ENCODE measurements around the gene LANCL3.

LANCL3 gene

DNA sequence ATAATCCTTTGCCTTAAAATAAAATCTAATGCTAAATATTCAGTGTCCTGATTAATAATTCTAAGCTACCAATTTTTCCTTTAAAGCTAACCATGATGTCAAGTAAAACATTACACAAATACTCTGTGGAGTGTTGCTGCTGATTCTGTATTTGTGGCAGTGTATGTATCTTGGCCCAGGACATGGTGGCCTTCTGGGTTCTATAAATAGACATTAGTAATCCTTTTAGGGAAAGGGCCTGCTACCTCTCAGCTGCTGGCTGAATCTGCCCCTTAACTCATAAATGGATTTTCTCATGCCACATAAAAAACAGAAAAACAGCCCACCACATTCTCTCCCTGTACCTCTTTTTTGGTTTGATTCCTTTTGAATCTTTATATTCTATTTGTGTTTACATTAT is 113.0 kb downstream of the LANCL3 start:
- DNase-seq (ENCODE audit: low read depth), result no peak

- DNase-seq (ENCODE audit: low read depth), result no peak
Measured at GRCh38 chrX:37684973-37685372, 113.5 kb downstream of the LANCL3 start.

DNA sequence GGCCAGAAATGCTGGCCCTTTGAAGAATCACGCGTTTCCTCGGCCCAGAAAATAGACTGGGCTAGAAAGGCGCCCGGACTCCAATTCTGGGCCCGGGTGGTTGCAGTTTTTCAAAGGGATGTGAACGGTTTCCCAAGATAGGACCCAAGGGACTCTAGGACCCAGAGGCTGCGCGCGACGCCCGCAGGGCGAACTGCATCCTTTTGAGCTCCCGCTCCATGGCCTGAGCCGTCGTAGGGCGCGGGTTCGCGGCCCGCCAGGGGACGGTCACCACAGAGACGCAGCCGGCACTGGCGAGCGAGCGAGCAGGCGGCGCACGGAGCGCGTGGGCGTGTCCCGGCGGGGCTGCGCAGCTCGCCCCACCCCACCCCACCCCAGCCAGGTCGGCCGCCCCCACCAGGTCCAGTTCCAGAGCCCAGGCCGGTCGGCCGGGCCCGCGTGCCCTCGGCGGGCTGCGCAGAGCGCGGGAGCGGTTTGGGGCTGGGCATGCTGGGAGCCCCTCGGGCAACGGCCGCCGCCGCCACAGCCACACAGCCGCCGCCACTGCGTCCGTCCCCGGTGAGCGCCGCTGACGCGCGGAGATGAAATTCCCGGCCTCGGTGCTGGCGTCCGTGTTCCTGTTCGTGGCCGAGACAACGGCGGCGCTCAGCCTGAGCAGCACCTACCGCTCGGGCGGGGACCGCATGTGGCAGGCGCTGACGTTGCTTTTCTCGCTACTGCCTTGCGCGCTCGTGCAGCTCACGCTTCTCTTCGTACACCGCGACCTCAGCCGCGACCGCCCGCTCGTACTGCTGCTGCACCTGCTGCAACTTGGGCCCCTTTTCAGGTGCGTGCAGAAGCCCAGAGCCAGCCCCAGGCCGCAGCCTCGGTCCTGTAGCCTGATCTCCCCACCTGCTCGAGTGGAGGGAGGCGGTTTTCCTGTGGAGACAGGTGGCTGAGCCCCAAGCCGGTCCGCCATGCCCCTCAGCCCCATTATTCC is 114.2 kb downstream of the LANCL3 start, which contains the start of gene XK:
TSS of gene XK (plus strand) at position 411 of the 979 bp plus-strand sequence. CDS start at position 582, 171 bp downstream.
- peak; percentile 14 for DNase-seq (ENCODE audit: low read depth)

GRCh38 chrX:37686369-37686995 is 115.0 kb downstream of the LANCL3 start:
- DNase-seq (ENCODE audit: low read depth), result no peak

DNA sequence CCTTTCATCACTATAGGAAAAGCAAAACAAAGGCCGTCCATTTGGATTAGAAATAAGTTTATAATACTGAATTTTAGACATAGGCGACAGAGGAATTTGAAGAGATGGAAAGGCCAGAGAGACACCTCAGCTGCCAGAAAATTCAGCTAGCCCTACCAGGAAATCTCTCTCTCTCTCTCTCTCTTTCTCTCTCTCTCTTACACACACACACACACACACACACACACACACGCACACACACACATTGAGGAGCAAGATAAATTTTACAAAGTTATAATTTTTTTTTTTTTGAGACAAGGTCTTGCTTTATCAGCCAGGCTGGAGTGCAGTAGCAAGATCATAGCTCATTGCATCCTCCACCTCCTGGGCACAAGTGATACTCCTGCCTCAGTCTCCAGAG is 115.5 kb downstream of the LANCL3 start:
- no peak for DNase-seq (ENCODE audit: low read depth)

- DNase-seq (ENCODE audit: low read depth), result no peak
Measured at GRCh38 chrX:37690119-37690518, 118.7 kb downstream of the LANCL3 start.

GRCh38 chrX:37692918-37693317 is 121.5 kb downstream of the LANCL3 start:
- DNase-seq (ENCODE audit: low read depth), result peak; percentile 17

- peak; percentile 10 for DNase-seq (ENCODE audit: low read depth)
Measured at GRCh38 chrX:37697169-37697760, 125.8 kb downstream of the LANCL3 start.

- no peak for DNase-seq (ENCODE audit: low read depth)
Measured at GRCh38 chrX:37701588-37701987, 130.1 kb downstream of the LANCL3 start.

- no peak for DNase-seq (ENCODE audit: low read depth)
Measured at GRCh38 chrX:37711991-37712390, 140.5 kb downstream of the LANCL3 start.

- peak; percentile 34 for DNase-seq (ENCODE audit: low read depth)
Measured at GRCh38 chrX:37712458-37712857, 141.0 kb downstream of the LANCL3 start.

- no peak for DNase-seq (ENCODE audit: low read depth)
Measured at GRCh38 chrX:37714479-37714878, 143.0 kb downstream of the LANCL3 start.

DNA sequence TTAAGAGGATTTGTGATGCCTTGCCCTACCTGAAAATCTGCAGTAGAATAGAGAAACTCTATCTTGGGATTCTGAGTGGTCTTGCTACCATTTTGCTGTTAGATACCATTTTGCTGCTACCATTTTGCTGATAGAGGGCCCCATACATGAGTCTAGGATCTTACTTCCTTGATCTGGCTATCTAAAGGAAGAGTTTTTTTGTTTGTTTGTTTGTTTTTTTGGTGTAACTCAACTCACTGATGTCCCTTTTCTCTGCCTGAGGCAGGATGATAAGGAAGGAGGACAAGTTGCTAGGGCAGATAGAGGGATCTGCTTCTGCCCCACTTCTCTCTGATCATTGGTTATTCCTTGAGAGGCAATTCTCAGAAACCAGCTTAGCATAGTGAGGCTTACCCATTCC is 145.1 kb downstream of the LANCL3 start:
- no peak for DNase-seq (ENCODE audit: low read depth)

- no peak for DNase-seq (ENCODE audit: low read depth)
Measured at GRCh38 chrX:37717708-37718107, 146.2 kb downstream of the LANCL3 start.

- no peak for DNase-seq (ENCODE audit: low read depth)
Measured at GRCh38 chrX:37722595-37722994, 151.1 kb downstream of the LANCL3 start.

- DNase-seq (ENCODE audit: low read depth), result no peak
Measured at GRCh38 chrX:37726346-37726745, 154.9 kb downstream of the LANCL3 start.
